Activated CD4-positive, CD25-positive, alpha-beta regulatory T cell (primary cell): ENCODE results near the gene LHX5.

Experiments used
- DNase-seq, 4 experiments: peaks; one replicate each; lab custom pipeline; 2025; lab: John Stamatoyannopoulos, UW

LHX5 gene

GRCh38 chr12:113477842-113478215 is 6.2 kb upstream of the LHX5 start:
- DNase-seq = no peak

DNA sequence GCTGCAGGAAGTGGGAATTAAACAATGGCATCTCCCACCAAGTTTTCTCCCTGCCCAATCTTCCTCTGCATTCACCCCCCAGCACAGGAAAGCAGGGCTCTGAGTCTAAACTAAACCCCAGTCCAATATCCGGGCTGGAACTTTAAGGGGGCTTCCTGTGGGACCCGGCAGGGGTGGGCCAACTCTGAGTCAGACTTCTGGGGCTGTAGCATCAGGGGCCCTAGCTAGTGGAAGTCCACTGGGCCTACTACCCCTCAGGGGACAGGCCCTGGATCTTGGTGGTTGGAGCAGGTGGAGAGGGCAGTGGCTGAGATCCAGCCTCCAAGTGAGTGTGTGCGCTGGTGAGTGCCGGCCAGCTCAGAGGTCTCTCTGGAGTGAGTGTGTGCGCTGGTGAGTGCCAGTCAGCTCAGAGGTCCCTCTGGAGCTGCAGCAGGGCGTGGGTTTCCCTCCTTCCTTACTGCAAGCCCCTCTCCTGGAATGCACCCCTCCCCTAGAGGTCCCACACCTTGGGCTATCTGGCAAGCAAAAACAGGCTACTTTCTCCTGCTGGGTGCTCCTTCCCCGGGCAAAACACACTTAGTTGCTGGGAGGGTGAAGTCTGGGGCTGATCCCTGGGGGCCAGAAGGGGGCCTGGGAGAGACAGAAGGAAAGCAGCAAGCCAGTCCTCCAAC is 5.6 kb upstream of the LHX5 start:
- DNase-seq = no peak

DNA sequence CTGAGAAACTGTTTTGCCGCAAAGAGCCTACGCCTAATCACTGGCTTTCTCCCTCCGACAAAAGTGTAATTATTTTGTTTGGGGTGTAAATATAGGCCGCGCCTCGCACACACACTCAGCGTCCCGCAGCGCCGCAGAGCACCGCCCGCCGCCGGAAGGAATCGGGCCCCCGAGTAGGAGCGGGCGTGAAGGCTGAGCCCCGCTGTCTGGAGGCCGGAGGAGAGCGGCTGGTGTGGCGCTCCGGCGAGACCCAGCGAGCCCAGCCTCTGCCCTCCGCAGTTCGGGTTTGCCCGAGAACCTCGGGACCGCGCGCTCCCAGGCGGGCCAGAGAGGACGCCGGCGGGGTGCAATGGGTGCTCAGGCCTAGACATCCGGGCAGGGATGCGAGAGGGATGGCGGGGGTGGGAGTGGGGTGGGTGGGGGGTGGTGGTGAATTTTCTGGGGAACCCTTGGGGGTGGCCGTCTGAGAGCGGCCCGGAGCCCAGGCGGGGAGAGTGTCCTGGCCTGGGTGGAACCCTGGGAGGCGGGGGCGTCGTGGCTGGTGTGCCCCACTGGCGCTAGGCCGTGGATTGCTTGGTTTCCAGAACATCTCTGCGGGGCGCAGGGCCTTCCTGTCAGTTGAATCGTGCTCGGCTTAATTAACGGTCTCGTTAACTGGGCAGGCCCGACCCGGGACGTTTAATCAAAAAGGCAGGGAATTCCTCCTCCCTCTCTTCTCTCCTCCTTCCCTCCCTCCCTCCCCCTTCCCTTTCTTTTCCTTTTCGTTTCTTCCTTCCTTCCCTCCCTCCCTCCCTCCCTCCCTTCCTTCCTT is 4.7 kb upstream of the LHX5 start:
- DNase-seq = no peak

DNA sequence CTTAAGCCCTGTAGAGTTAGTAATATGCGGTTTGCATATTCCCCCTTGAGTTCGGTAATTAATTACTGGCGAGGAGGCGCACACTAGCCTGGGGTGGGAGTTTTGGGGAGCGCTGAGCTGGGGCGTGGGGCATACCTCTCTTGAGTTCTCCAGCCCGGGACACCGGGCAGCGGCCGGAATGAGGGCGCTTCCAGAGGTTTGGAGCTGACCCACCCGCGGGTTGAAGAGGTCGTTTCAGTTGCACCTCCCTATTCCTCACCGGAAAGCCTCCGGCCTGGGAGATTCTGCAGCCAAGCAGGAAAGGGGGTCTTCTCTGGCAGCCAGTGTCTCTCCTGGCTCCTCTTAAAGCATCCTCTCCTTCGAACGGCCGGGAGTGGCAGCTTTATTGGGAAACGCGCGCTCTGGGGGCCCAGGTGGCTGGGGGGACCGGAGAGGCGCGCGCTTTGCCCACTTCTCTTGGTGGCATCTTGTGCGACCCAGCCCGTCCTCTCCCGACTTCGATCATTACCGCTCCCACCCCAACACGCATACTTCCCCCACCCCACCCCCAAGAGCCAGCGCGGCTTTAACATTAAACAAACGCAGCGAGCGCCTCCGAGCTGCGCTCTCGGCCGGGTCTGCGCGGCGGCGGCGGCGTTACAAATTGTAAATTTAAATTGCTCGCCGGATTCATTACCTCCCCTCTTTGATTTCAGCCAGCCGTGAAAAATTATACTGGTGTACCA is 3.9 kb upstream of the LHX5 start:
- DNase-seq = no peak

DNA sequence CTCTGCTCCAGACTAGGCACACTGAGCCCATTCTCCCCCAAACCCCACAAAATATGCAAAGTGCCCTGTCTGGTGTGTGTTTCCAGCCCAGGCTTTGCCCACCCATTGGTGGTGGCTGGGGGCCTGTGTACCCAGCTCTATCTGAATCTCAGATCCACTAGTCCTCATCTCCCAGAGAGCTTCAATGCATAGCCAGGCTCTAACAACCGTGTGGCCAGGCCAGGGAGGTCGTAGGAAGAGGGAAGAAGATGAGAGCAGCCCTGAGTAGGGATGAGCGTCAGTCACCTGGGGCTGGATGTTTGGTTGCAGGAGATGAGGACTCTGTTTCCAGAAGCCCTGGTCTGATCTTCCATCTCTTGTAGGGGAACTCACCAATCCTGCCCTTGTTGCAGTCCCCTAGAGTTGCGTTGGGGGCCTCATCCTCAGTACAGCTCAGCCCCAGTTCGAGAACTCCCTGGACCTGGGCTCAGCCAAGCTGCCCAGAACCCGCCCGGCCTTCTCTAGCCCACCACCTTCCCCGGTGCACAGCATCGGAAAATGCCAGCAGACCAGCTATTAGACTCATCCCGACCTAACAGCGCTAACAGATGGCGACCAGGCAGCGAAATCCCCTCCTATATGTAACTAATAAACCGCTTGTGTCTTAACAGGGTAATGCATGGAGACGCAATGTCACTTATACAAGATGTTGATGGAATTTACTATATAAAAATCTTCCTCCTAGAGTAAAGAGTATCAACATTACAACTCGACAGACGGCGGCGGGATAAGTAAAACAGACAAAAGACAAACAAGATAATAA is 3.2 kb upstream of the LHX5 start:
- DNase-seq = no peak

GRCh38 chr12:113473942-113474341 is 2.3 kb upstream of the LHX5 start:
- no peak for DNase-seq

DNA sequence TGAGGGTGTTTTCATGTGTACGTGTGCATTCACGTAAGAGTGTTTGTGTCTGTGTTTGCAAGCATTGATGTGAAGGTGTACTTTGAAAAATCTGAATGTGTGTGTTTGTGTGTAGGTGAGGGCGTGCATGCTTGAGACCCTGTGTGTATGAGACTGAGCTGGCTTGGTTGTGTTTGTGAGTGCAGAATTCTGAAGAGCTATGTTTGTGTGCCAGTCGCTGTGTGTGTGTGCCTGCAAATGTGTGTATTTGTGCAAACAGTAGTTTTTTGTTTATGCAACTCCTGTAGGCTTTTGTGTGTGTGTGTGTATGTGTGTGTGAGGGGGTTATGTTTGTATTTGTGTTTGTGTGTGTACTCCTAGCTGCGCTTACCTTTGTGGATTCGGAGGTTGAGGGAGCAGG is 1.7 kb upstream of the LHX5 start:
- DNase-seq = no peak

GRCh38 chr12:113472191-113473121 is 785 bp upstream of the LHX5 start:
- DNase-seq = no peak

- DNase-seq = no peak
Measured at GRCh38 chr12:113470871-113471618, 626 bp downstream of the LHX5 start.

- no peak for DNase-seq
Measured at GRCh38 chr12:113469949-113470743, 1.5 kb downstream of the LHX5 start.

DNA sequence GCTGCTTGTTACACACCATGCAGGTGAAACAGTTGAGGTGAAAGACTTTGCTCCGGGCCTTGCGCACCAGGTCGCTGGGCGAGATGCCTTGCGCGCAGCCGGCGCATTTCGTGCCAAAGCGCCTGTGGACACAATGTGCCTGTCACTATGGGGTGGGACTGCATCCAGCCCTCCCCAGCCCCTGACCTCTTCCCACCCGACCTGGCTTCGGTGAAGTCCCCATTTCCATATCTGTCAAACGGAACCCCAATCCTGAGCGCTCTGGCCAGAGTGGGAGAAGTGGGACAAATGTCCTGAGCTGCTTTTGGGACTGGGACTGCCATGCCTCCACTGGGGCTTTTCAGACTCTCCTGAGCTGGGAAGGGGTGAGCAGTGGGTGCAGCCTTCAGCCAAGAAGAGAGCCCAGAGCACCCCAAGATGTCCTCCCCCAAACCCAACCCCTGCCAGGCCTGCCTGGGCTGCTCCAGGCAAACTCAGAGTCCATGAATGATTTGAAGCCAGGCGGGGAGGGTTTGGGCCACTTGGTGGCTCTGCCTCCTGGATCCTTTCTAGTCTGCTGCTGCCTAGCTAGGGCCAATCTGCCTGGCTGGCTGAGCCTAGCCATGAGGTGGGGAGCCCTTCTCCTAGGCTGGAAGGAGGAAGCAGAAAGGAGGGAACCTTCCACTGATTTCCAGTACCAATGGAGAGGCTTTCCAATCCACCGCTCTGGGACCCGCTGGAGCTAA is 2.3 kb downstream of the LHX5 start:
- DNase-seq = no peak

DNA sequence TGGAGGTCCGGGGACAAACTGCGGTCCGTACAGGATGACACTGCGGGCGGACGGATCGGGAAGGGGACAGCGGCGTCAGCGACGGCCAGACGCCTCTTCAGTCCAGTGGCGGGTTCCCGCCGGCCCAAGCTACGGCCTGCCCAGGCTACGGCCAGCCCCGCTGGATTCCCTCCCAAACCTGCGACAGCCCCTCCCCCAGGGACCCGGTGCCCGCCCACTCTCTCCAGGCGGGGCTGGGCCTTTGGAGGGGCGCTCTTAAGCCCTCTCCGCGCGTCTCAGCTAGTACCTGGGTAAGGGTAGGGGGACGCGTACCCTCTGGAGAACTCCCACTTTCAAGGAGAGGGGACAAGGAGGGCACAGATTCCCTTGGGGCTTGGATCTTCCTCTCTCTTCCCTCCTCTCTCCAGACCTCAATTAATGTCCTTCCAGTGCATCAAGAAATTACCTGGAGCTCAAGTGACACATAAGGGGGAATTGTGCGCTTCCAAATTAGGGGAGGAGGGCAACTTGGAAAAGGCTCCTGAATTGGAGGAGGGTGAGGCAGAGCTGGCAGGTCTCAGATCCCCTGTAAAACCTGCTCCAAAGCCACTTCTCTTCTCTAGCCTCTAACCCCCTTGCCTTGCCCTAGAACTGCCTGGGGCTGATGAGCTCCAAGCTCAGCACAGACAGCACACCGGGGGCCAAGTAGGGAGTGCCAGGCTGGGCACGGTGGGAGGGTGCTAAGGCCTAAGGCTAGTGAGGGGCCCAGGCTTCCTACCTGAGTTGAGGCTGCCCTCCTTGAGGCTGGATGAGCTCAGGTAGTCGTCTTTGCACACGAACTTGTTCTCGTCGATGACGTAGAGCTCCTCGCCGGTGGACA is 3.1 kb downstream of the LHX5 start:
- DNase-seq = no peak

DNA sequence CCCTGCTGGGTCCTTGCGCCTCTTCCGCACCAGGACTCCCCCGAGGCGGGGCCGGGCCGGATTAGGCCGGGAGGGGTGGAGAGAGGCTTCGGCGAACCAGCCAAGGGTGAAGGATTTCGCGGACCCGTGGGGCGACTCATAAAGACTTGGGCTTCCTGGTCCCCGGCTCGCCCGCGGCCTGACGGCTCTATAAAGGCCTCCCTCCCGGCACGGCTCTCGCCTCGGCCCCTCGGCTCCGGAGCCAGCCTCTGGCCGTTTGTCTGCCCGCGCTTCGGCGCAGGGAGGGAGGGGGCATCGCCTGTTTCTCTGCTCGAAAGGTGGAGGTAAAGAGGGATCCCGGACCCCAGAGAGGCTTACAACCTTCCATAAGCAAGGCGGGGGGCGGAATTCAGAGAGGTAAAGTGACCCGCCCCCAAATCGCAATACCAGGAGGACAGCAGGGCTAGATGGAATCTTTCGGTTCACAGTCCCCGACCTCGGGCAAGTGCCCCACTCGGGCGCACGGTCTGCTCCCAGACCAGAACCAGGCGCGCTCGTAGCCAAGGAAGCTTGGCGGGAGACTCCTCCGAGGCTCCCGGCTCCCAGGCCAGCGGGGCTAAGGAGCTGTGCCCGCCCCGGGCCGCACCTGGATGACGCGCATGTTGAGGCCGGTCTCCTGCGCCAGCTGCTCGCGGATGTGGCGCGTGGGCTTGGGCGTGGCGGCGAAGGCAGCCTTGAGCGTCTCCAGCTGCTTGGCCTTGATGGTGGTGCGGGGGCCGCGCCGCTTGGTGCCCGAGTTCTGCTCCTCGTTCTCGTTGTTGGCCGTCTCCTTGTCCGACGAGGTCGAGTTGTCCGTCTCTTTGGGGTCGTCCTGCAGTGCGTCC is 3.9 kb downstream of the LHX5 start:
- DNase-seq = no peak

- DNase-seq = no peak
Measured at GRCh38 chr12:113467142-113467501, 4.5 kb downstream of the LHX5 start.

- no peak for DNase-seq
Measured at GRCh38 chr12:113466454-113467141, 5.1 kb downstream of the LHX5 start.

DNA sequence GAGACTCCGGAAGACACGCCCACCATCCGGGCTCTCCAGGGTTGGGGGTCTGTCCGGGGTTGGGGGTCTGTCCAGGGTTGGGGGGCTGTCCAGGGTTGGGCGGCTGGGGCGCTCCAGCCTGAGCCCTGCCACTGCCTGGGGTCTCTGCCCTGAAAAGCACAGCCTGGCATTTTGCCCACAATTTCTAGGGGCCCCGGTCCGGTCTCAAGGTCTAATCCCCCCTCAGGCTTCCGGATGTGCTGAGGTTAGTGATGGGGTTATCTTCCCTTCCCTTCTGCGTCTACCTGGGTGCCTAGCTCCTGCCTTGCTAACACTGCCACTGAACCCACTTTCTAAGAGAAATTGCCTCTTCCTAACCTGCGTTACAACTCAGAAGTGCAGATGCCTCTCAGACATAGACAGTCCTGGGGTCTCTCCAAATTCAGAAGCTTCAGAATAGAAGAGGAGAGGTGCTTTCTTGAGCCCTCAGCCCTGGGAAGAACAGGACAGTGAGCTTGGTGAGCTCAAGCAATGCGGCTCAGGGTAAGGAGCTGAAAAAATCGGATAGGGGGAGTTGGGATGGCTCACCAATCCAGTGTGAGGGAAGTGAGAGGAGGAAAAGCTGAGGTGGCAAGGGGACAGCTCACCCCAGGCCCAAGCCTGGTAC is 5.7 kb downstream of the LHX5 start:
- no peak for DNase-seq
